K562 (cell line): ENCODE measurements around the gene HCST. TPM values are rescaled to one million over a fixed set of nuclear protein-coding genes. Genes with fewer than 3 reads are reported as not detected.
A peak's percentile ranks its signal among the peaks of the same experiment; 100 is the strongest.

ENCODE experiments used
- ADNP ChIP-seq: fragments of 200-800 bp; sonication (Bioruptor generic); IDR thresholded peaks from 2 replicates; pipeline ENCODE4 v1.6.1; 2016; ENCODE audit warnings: missing genetic modification characterization, missing compliant biosample characterization
- BCL6 ChIP-seq: fragments of 250-450 bp; sonication (Bioruptor Pico); IDR thresholded peaks from 2 replicates; pipeline ENCODE4 v1.4.0; 2020
- CHCHD3 ChIP-seq: fragments of 250-450 bp; sonication (Bioruptor Pico); IDR thresholded peaks from 2 replicates; pipeline ENCODE4 v2.1.2; 2022; ENCODE audit warnings: mild to moderate bottlenecking
- MAZ ChIP-seq, 2 experiments: fragments of 450-650 bp in 1 of 2; sonication (generic) in 1 of 2; formaldehyde crosslinking; IDR thresholded peaks in 1 of 2; conservative IDR thresholded peaks in 1 of 2; 2 replicates each; pipeline versions ENCODE4 v1.4.0 to v1.5.0; 2020; ENCODE audit warnings: mild to moderate bottlenecking in 1 of 2, missing genetic modification reagents in 1 of 2
- MBD2 ChIP-seq: sonication (generic); IDR thresholded peaks from 2 replicates; pipeline ENCODE4 v1.6.1; 2016; ENCODE audit warnings: low read depth, borderline replicate concordance
- NCOR1 ChIP-seq: fragments of 450-650 bp; IDR thresholded peaks from 2 replicates; pipeline ENCODE4 v1.6.1; 2016; ENCODE audit warnings: mild to moderate bottlenecking, moderate library complexity
- PCBP1 ChIP-seq: fragments of 200-400 bp; formaldehyde crosslinking; IDR thresholded peaks from 2 replicates; pipeline ENCODE4 v1.6.1; 2018; ENCODE audit warnings: mild to moderate bottlenecking, low read depth, low read length; ENCODE audit not compliant: poor library complexity, severe bottlenecking
- POLR2AphosphoS2 ChIP-seq: IDR thresholded peaks from 2 replicates; pipeline ENCODE4 v1.6.1; 2012; ENCODE audit warnings: low read length, improper control_type of control experiment
- SMAD2 ChIP-seq: fragments of 150-350 bp; IDR thresholded peaks from 2 replicates; pipeline ENCODE4 v1.6.1; 2014; ENCODE audit warnings: low read depth, mild to moderate bottlenecking, low read length
- SMARCA4 ChIP-seq: fragments of 450-650 bp; IDR thresholded peaks from 2 replicates; pipeline ENCODE4 v1.6.1; 2016
- SMARCE1 ChIP-seq: fragments of 450-650 bp; IDR thresholded peaks from 2 replicates; pipeline ENCODE4 v1.7.1; 2016; ENCODE audit warnings: mild to moderate bottlenecking
- THRAP3 ChIP-seq: fragments of 450-650 bp; IDR thresholded peaks from 2 replicates; pipeline ENCODE4 v1.6.1; 2016; ENCODE audit warnings: mild to moderate bottlenecking, inconsistent platforms, borderline replicate concordance
- TRIM24 ChIP-seq, 2 experiments: fragments of 450-650 bp; IDR thresholded peaks; 2 replicates each; pipeline ENCODE4 v1.6.1; 2016
- ZBTB12 ChIP-seq: fragments of 250-450 bp; sonication (Bioruptor Pico); IDR thresholded peaks from 2 replicates; pipeline ENCODE4 v1.4.0; 2020
- ZFP36 ChIP-seq: fragments of 150-350 bp; IDR thresholded peaks from 2 replicates; pipeline ENCODE4 v1.6.1; 2018; ENCODE audit warnings: low read length, low read depth; ENCODE audit not compliant: partially characterized antibody
- ZNF280A ChIP-seq: fragments of 450-650 bp; IDR thresholded peaks from 2 replicates; pipeline ENCODE4 v1.6.1; 2018; ENCODE audit warnings: mild to moderate bottlenecking, low read depth; ENCODE audit not compliant: partially characterized antibody
- ZNF444 ChIP-seq: fragments of 250-450 bp; sonication (Bioruptor Pico); IDR thresholded peaks from 2 replicates; pipeline ENCODE4 v1.4.0; 2020; ENCODE audit warnings: mild to moderate bottlenecking, moderate library complexity
- ZNF695 ChIP-seq: fragments of 450-650 bp; formaldehyde crosslinking; IDR thresholded peaks from 2 replicates; pipeline ENCODE4 v1.4.0; 2020; ENCODE audit warnings: mild to moderate bottlenecking, moderate library complexity
- polyA plus RNA-seq, 8 experiments: library from polyadenylated mRNA; depleted of rRNA in 4 of 8; stranded (reverse) in 5 of 8; unstranded in 3 of 8; fragments of >200 nt; fragmentation: Nextera tagmentation in 2 of 8; fragmentation: Illumina TruSeq in 1 of 8; extraction: Ambion mirVana in 2 of 8; extraction: Trizol in 1 of 8; gene quantifications; 2 replicates each; pipeline versions ENCODE4 v1.2.1 to v1.2.3, GENCODE V29; 2011 to 2014; ENCODE audit warnings: inconsistent platforms in 1 of 8, missing spikeins in 1 of 8
- total RNA-seq, 7 experiments: library from RNA; depleted of rRNA in 6 of 7; stranded (reverse); fragments of >200 nt in 6 of 7; fragmentation: Illumina TruSeq in 2 of 7; extraction: Trizol in 2 of 7; gene quantifications; 2 replicates each; pipeline versions ENCODE4 v1.2.1 to v1.2.3, GENCODE V29; 2011 to 2021; ENCODE audit warnings: low replicate concordance in 1 of 7

The HCST gene
- total and polyA plus RNA-seq, 9 of the 15 experiments (the other 6 are each of a cell fraction or from before 2014, with no cell fraction given): 0.29 to 1.9 (median 0.95) TPM; not detected in 2

DNA sequence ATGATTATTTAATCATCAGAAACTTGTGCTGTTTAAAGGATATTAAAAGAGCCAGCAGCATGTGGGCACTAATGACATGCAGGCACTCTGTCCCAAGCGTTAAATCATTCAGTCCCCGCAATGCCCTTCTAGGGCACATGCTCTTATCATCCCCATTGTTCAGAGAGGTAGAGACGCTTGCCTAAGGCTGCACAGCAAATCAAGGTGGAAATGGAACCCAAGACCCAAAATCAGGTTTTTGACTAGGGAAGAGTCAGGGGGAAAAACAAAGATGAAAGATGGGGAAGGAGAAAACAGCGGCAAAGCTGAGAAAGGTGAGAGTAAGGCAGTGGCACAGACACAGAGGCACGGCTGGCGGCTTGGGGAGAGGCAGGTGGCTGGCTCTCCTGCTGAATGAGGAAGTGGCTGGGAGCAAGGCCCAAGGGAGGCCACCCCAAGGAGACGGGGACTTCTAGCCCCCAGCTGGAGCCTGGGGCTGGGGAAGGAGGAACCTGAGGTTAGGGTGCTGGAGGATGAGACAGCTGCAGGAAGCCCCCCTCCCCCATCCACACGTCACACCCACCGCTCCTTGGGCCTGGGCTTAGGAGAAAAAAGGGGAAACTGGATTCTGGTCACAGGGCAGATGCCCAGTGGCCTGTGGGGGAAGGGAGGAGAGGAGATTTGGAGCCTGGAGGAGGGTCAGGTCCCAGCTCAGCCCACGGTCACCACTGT is 6.8 kb downstream of the HCST start (continued):
- peak; percentile 52; the same call in 1 of the 2 replicates for TF ChIP-seq ZBTB12 (CRISPR knock-in tag)
- no peak for TF ChIP-seq CHCHD3
- no peak for TF ChIP-seq SMAD2
- peak; percentile 75; the same call in 1 of the 2 replicates for TF ChIP-seq SMARCE1
- TF ChIP-seq BCL6 (CRISPR knock-in tag): no peak
- TF ChIP-seq ADNP: peak; percentile 94
- no peak for TF ChIP-seq ZNF280A
- peak; percentile 95 for TF ChIP-seq ZFP36
- no peak for TF ChIP-seq ZNF695 (CRISPR knock-in tag)
- TF ChIP-seq PCBP1: no peak
- peak; percentile 38; the same call in 1 of the 2 replicates for TF ChIP-seq ZNF444 (CRISPR knock-in tag)
- TF ChIP-seq NCOR1: no peak
- no peak for TF ChIP-seq SMARCA4
- 0 out of 4 replicates have a peak, but pooled peaks of 1 of the 2 experiments have one; percentile 24 for TF ChIP-seq TRIM24 (IDR thresholded peaks at IDR 0.05)
- TF ChIP-seq MBD2: peak; percentile 31; the same call in 1 of the 2 replicates
- TF ChIP-seq THRAP3: 0 out of 2 replicates have a peak, but pooled peaks have one; percentile 44
- TF ChIP-seq POLR2AphosphoS2: no peak
- TF ChIP-seq MAZ (CRISPR knock-in tag; conservative IDR thresholded peaks at IDR 0.05 in 1 of 2, IDR thresholded peaks at IDR 0.05 in 1 of 2): peak in 1 of 2 experiments; percentile 52; a peak in 1 of 4 replicates
